ENCODE results near the gene REXO4.

The REXO4 gene

DNA sequence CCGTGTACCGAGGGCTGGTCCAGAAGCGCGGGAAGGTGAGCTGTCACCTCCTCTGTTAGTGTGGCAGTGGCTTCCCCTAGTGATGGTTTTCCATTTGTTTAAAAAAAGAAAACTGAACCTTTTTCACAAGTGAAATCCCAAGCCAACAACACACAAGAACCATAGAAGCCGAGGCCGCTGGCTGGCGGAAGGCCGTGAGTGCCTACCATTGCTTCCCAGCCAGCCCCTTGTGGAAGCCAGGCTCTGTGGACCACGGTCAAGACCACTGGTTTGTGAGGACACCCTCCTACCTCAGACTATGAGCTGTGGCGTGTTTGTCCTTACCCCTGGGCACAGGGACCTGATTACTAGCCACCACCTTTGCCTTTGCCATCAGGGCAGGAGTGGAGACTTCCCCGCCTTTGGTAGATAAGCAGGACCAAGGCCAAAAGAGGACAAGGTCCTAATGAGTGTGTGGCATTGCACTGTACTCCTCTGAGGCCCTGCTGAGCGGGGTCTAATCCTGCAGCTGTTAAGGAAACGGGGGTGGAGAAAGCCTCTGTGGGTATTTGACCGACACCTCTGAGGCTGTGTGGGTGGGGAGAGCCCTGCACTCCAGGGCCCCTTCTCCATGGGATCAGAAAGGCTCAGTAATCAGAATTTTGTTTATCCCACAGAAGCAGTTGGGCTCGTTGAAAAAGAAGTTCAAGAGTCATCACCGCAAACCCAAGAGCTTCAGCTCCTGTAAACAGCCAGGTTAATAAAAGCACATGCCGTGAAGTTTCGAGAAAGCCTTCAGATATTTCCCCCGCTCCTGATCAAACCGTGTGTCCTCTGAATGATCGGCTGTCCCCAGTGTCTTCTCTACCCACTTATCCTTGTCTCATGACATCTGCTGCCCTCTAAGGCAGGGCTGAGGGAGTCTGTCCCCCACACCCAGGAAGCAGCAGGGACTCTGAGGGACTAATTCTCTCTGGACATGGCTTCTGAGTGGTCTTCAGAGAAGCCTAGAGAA lies 57.1 kb downstream of the REXO4 start:
- DNase-seq (ENCODE audit: low spot score in 2 of 2) (no peak), ATAC-seq (no peak)
- Mint-ChIP-seq H3K36me3 (peaks cover 98% of the 10 kb centered on the region), H3K4me3 (no peak overlapping the region), H3K27ac (peak overlapping the region; percentile 89), H3K9me3 (no peaks in the 10 kb centered on the region), H3K4me1 (peaks cover 80% of the 10 kb centered on the region)

DNA sequence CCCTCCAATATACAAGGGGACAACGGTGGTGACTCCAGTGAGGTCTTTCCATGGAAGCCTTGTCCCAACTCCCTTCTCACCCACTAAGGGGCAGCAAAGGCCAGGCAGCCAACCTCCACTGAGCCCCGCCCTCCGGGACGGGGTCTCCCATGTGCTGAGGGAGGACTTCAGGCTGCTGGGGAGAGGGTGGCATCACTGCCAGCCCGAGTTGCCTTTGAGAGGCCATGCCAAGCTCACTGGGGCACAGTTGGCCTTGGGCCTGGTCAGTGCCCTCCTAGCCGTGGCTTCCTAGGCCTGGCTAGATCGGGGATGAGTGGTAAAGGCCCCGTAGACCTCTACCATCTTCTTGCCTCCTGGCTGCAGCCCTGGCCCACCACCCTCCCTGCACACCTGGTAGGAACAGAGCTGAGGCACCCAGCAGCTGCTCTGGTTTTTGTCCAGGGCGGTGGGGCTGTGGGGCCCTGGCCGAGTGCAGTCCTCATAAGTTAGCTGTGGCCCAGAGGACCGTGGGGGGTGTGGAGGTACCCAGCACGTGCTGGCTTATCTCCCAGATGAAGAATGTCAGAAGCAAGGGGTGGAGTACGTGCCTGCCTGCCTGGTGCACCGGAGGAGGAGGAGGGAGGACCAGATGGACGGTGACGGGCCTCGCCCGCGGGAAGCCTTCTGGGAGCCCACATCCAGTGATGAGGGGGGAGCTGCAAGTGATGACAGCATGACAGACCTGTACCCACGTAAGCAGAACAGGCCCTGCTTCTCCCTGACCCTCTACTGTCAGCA lies 58.2 kb downstream of the REXO4 start:
- Mint-ChIP-seq H3K4me3 (peak overlapping the region; percentile 81), H3K4me1 (peaks cover 82% of the 10 kb centered on the region), H3K36me3 (peaks cover 88% of the 10 kb centered on the region), H3K9me3 (no peaks in the 10 kb centered on the region), H3K27ac (peak overlapping the region; percentile 89)
- ATAC-seq, result no peak
- DNase-seq (ENCODE audit: low spot score in 2 of 2), result peak in 1 of 2 donors; percentile 72

DNA sequence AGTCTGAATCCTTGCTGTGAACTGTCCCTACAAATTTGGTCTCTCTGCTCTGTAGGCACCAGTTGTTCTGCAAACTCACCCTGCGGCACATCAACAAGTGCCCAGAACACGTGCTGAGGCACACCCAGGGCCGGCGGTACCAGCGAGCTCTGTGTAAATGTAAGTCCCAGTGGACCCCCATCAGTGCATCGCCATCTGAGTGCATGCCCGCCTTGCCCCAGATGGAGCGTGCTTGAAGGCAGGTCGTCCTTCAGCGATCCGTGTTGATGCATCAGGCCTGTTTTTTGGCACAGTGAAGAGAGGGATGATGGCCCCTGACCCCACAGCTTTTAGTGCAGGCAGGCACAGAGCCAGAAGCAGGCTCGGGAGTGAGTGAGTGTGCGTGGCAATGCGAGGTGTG lies 60.2 kb downstream of the REXO4 start:
- peak overlapping the region; percentile 89 for H3K27ac Mint-ChIP-seq
- H3K4me3 Mint-ChIP-seq, result peak overlapping the region; percentile 81
- DNase-seq (ENCODE audit: low spot score in 2 of 2), result no peak
- H3K4me1 Mint-ChIP-seq, result peaks cover 76% of the 10 kb centered on the region
- H3K9me3 Mint-ChIP-seq, result no peaks in the 10 kb centered on the region
- no peak for ATAC-seq
- peaks cover 80% of the 10 kb centered on the region for H3K36me3 Mint-ChIP-seq

DNA sequence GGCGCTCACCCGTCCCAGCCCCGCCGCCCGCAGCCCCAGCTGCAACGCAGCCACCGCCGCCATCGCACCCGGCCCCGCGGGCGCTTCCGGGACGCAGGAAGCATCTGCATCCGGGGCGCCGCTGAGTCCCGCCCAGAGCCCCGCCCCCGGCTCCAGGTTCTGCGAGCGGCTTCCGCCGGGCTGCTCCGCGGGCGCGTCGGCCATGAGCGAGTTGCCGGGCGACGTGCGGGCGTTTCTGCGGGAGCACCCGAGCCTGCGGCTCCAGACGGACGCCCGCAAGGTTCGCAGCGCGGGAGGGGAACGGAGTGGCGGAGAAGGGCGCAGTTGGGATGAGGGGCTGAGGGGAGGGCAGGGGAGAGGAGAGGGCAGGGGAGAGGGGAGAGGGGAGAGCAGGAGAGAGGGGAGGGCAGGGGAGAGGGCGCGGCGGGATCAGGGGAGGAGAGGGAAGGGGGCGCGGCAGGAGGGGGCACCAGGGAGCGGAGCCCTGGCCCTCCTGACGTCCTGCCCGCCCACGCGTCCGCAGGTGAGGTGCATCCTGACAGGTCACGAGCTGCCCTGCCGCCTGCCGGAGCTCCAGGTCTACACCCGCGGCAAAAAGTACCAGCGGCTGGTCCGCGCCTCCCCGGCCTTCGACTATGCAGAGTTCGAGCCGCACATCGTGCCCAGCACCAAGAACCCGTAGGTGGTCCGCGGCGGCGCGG lies 61.3 kb downstream of the REXO4 start, which contains the start of the genes SURF1 and SURF2:
Gene SURF1, minus strand, starts transcription at position 97 of the 701 bp plus-strand sequence. Its CDS starts 34 bp downstream, at position 63.
Gene SURF2, plus strand, starts transcription at position 160 of the 701 bp plus-strand sequence. Its CDS starts 43 bp downstream, at position 203.
- Mint-ChIP-seq H3K27ac (peak within 1 kb of the TSS; percentile 89), H3K36me3 (peaks cover 80% of the 10 kb centered on the region), H3K4me1 (peaks cover 65% of the 10 kb centered on the region), H3K4me3 (peak within 1 kb of the TSS; percentile 81), H3K9me3 (no peaks in the 10 kb centered on the region)
- DNase-seq (ENCODE audit: low spot score in 2 of 2) (peak; percentile 78 to 89), ATAC-seq (peak; percentile 88)

All from stimulated activated effector memory CD8-positive, alpha-beta T cell treated with anti-CD3 and anti-CD28 coated beads, Interleukin-12 subunit alpha, Interleukin-12 subunit beta, amount 100 ng/mL, for 72 hours (primary cell).